Suprapubic skin (tissue), 4 donors: ENCODE results near the gene MICALL2.

Experiments used
- CTCF ChIP-seq, 2 donors: fragments of 200-600 bp in 1 of 2; fragments of 450-650 bp in 1 of 2; sonication (generic) in 1 of 2; IDR thresholded peaks; one replicate each; pipeline ENCODE4 v1.5.1; 2016 to 2019; ENCODE audit warnings: antibody characterized with exemption in 2 of 2, mild to moderate bottlenecking in 1 of 2, moderate library complexity in 1 of 2
- EP300 ChIP-seq: sonication (generic); formaldehyde crosslinking; IDR thresholded peaks from one replicate; pipeline ENCODE4 v1.6.1; 2017; ENCODE audit warnings: antibody characterized with exemption
- POLR2A ChIP-seq, 2 donors: fragments of 450-650 bp; IDR thresholded peaks; one replicate each; pipeline ENCODE4 v1.6.1; 2017; ENCODE audit warnings: antibody characterized with exemption in 2 of 2, mild to moderate bottlenecking in 2 of 2, moderate library complexity in 2 of 2
- POLR2AphosphoS5 ChIP-seq, 3 donors: sonication (generic); formaldehyde crosslinking; IDR thresholded peaks; one replicate each; pipeline ENCODE4 v1.6.1; 2017; ENCODE audit warnings: antibody characterized with exemption in 3 of 3

GRCh38 chr7:1437155-1437880 is 22.0 kb downstream of the MICALL2 start:
- no peak for TF ChIP-seq POLR2AphosphoS5 (IDR thresholded peaks at IDR 0.05)
- TF ChIP-seq EP300: no peak
- no peak for TF ChIP-seq CTCF (IDR thresholded peaks at IDR 0.05)
- TF ChIP-seq POLR2A (IDR thresholded peaks at IDR 0.05): no peak
